Liver (tissue), 9 donors: ENCODE measurements around the gene CCM2. TPM values are rescaled to one million over a fixed set of nuclear protein-coding genes. Genes with fewer than 3 reads are reported as not detected.

Source experiments
- DNase-seq: peaks from one replicate; pipeline ENCODE4 v3.0.0-alpha.2; 2017; ENCODE audit warnings: low spot score
- H3K27ac ChIP-seq, 2 donors: one replicate each; pipeline ENCODE4 v1.7.0; 2013; ENCODE audit warnings: inconsistent platforms in 2 of 2, low read length in 2 of 2, control low read depth in 1 of 2, low read depth in 1 of 2, mild to moderate bottlenecking in 1 of 2
- H3K27me3 ChIP-seq, 4 donors: one replicate each; pipeline versions ENCODE4 v1.6.1 to v1.7.0; 2013; ENCODE audit warnings: low read length in 3 of 4, inconsistent platforms in 1 of 4, mild to moderate bottlenecking in 1 of 4, moderate library complexity in 1 of 4; ENCODE audit not compliant: control insufficient read depth in 4 of 4, insufficient read depth in 4 of 4
- H3K36me3 ChIP-seq, 4 donors: one replicate each; pipeline versions ENCODE4 v1.6.1 to v1.7.0; 2013; ENCODE audit warnings: low read length in 3 of 4, mild to moderate bottlenecking in 3 of 4, low read depth in 1 of 4, moderate library complexity in 1 of 4; ENCODE audit not compliant: control insufficient read depth in 4 of 4, insufficient read depth in 3 of 4
- H3K4me1 ChIP-seq, 4 donors: one replicate each; pipeline versions ENCODE4 v1.6.1 to v1.7.0; 2013; ENCODE audit warnings: low read length in 3 of 4, mild to moderate bottlenecking in 3 of 4, moderate library complexity in 1 of 4; ENCODE audit not compliant: control insufficient read depth in 4 of 4, insufficient read depth in 4 of 4
- H3K4me3 ChIP-seq, 3 donors: one replicate each; pipeline versions ENCODE4 v1.6.1 to v1.7.0; 2013; ENCODE audit warnings: low read length in 3 of 3, control low read depth in 1 of 3, low read depth in 1 of 3, mild to moderate bottlenecking in 1 of 3
- H3K9ac ChIP-seq, 2 donors: one replicate each; pipeline ENCODE4 v1.7.0; 2013; ENCODE audit warnings: low read length in 2 of 2, mild to moderate bottlenecking in 2 of 2, moderate library complexity in 2 of 2, control low read depth in 1 of 2, low read depth in 1 of 2
- H3K9me3 ChIP-seq, 4 donors: one replicate each; pipeline versions ENCODE4 v1.6.1 to v1.7.0; 2013; ENCODE audit warnings: low read length in 3 of 4; ENCODE audit not compliant: control insufficient read depth in 4 of 4
- EGR1 ChIP-seq, 2 donors: IDR thresholded peaks; 2 replicates each; pipeline ENCODE4 v1.6.1; 2016 to 2018; ENCODE audit warnings: antibody characterized with exemption in 2 of 2, low read depth in 2 of 2
- FOXA1 ChIP-seq: IDR thresholded peaks from 2 replicates; pipeline ENCODE4 v1.6.1; 2016; ENCODE audit warnings: antibody characterized with exemption
- GABPA ChIP-seq, 2 donors: IDR thresholded peaks in 1 of 2; conservative IDR thresholded peaks in 1 of 2; 2 replicates each; pipeline ENCODE4 v1.6.1; 2016; ENCODE audit warnings: antibody characterized with exemption in 2 of 2, mild to moderate bottlenecking in 1 of 2, moderate library complexity in 1 of 2
- HNF4A ChIP-seq, 2 donors: conservative IDR thresholded peaks; 2 replicates each; pipeline ENCODE4 v1.6.1; 2016; ENCODE audit warnings: antibody characterized with exemption in 2 of 2, mild to moderate bottlenecking in 2 of 2
- HNF4G ChIP-seq: IDR thresholded peaks from 2 replicates; pipeline ENCODE4 v1.6.1; 2016; ENCODE audit warnings: antibody characterized with exemption
- JUND ChIP-seq, 2 donors: IDR thresholded peaks; 2 replicates each; pipeline ENCODE4 v1.6.1; 2016; ENCODE audit warnings: antibody characterized with exemption in 2 of 2
- MAX ChIP-seq: IDR thresholded peaks from 2 replicates; pipeline ENCODE4 v1.6.1; 2016; ENCODE audit warnings: antibody characterized with exemption
- NR2F2 ChIP-seq: IDR thresholded peaks from 2 replicates; pipeline ENCODE4 v1.6.1; 2016; ENCODE audit warnings: antibody characterized with exemption
- RXRA ChIP-seq, 2 donors: IDR thresholded peaks; 2 replicates each; pipeline ENCODE4 v1.6.1; 2017 to 2018; ENCODE audit warnings: antibody characterized with exemption in 2 of 2, mild to moderate bottlenecking in 1 of 2
- WGBS: extraction: QIAGEN DNeasy Blood & Tissue Kit; methylation state at CpG from one replicate; pipeline ENCODE4 v1.1.7; 2013; 5-methylcytosine and 5-hydroxymethylcytosine counted together
- polyA plus RNA-seq, 2 donors: library from polyadenylated mRNA; stranded (reverse) in 1 of 2; unstranded in 1 of 2; fragments of 200-250 nt in 1 of 2; fragments of >200 nt in 1 of 2; fragmentation: Nextera tagmentation in 1 of 2; extraction: Ambion mirVana in 1 of 2; gene quantifications; one replicate each; pipeline versions ENCODE4 v1.2.1 to v1.2.3, GENCODE V29; 2013 to 2015
- total RNA-seq, 2 donors: library from RNA; depleted of rRNA; stranded (reverse); fragments of >200 nt; gene quantifications; one replicate each; pipeline ENCODE4 v1.2.3, GENCODE V29; 2014
- TF ChIP-seq, protein P1 (sequence below): IDR thresholded peaks from 2 replicates; pipeline ENCODE4 v1.6.1; 2016; ENCODE audit warnings: antibody characterized with exemption, mild to moderate bottlenecking
- TF ChIP-seq, protein P2 (sequence below): IDR thresholded peaks from 2 replicates; pipeline ENCODE4 v1.6.1; 2016; ENCODE audit warnings: antibody characterized with exemption
- TF ChIP-seq, protein P3 (sequence below): fragments of 150-350 bp; IDR thresholded peaks from 2 replicates; pipeline ENCODE4 v1.5.1; 2017; ENCODE audit warnings: improper control_type of control experiment, low read depth, low read length; ENCODE audit not compliant: missing input control
- TF ChIP-seq, protein P4 (sequence below): IDR thresholded peaks from 2 replicates; pipeline ENCODE4 v1.6.1; 2016; ENCODE audit warnings: antibody characterized with exemption
- donor health status: healthy.
- donor health status: healthy.
- donor health status: healthy.
- donor health status: healthy.
- donor health status: healthy.

Gene CCM2
- total and polyA plus RNA-seq, 4 donors: 26.3 to 65.0 (median 47.5) TPM

- H3K4me1 ChIP-seq: peaks cover 0 to 16% (median 13%) of the 10 kb centered on the region in 4 donors
- H3K4me3 ChIP-seq: no peak overlapping the region
Measured at GRCh38 chr7:45001826-45002225, 1.8 kb downstream of the CCM2 start.

DNA sequence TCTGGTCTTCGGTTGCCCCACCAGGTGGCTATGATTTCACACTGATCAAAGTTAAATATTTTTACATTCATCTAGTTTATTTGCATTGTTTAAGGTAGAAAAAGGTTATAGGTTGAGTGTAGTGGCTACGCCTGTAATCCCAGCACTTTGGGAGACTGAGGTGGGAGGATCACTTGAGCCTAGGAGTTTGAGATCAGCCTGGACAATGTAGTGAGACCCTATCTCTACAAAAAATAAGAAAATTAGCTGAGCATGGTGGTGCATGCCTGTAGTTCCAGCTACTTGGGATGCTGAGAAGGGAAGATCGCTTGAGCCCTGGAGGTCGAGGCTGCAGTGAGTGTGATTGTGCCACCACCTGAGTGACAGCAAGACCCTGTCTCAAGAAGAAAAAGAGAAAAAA, 3.8 kb downstream of the CCM2 start:
- WGBS: 96% methylated on average over 4 of the region's 4 CpGs
- Histone ChIP-seq H3K4me3 (no peak overlapping the region), H3K9me3 (no peaks in the 10 kb centered on the region), H3K27me3 (no peaks in the 10 kb centered on the region), H3K9ac (no peak overlapping the region), H3K27ac (no peak overlapping the region), H3K36me3 (peaks cover 0 to 4% (median 0%) of the 10 kb centered on the region in 4 donors), H3K4me1 (peaks cover 0 to 16% (median 13%) of the 10 kb centered on the region in 4 donors)
- DNase-seq: no peak
- TF ChIP-seq GABPA (IDR thresholded peaks at IDR 0.05 in 1 of 2, conservative IDR thresholded peaks at IDR 0.05 in 1 of 2) (no peak), NR2F2 (no peak), HNF4A (conservative IDR thresholded peaks at IDR 0.05) (no peak), RXRA (IDR thresholded peaks at IDR 0.05) (no peak), EGR1 (IDR thresholded peaks at IDR 0.05; ENCODE audit: low read depth in 2 of 2) (no peak), JUND (IDR thresholded peaks at IDR 0.05) (no peak)
- TF ChIP-seq, protein P1, sequence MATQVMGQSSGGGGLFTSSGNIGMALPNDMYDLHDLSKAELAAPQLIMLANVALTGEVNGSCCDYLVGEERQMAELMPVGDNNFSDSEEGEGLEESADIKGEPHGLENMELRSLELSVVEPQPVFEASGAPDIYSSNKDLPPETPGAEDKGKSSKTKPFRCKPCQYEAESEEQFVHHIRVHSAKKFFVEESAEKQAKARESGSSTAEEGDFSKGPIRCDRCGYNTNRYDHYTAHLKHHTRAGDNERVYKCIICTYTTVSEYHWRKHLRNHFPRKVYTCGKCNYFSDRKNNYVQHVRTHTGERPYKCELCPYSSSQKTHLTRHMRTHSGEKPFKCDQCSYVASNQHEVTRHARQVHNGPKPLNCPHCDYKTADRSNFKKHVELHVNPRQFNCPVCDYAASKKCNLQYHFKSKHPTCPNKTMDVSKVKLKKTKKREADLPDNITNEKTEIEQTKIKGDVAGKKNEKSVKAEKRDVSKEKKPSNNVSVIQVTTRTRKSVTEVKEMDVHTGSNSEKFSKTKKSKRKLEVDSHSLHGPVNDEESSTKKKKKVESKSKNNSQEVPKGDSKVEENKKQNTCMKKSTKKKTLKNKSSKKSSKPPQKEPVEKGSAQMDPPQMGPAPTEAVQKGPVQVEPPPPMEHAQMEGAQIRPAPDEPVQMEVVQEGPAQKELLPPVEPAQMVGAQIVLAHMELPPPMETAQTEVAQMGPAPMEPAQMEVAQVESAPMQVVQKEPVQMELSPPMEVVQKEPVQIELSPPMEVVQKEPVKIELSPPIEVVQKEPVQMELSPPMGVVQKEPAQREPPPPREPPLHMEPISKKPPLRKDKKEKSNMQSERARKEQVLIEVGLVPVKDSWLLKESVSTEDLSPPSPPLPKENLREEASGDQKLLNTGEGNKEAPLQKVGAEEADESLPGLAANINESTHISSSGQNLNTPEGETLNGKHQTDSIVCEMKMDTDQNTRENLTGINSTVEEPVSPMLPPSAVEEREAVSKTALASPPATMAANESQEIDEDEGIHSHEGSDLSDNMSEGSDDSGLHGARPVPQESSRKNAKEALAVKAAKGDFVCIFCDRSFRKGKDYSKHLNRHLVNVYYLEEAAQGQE: no peak
- TF ChIP-seq, protein P2, sequence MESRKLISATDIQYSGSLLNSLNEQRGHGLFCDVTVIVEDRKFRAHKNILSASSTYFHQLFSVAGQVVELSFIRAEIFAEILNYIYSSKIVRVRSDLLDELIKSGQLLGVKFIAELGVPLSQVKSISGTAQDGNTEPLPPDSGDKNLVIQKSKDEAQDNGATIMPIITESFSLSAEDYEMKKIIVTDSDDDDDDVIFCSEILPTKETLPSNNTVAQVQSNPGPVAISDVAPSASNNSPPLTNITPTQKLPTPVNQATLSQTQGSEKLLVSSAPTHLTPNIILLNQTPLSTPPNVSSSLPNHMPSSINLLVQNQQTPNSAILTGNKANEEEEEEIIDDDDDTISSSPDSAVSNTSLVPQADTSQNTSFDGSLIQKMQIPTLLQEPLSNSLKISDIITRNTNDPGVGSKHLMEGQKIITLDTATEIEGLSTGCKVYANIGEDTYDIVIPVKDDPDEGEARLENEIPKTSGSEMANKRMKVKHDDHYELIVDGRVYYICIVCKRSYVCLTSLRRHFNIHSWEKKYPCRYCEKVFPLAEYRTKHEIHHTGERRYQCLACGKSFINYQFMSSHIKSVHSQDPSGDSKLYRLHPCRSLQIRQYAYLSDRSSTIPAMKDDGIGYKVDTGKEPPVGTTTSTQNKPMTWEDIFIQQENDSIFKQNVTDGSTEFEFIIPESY: no peak
- TF ChIP-seq, protein P3, sequence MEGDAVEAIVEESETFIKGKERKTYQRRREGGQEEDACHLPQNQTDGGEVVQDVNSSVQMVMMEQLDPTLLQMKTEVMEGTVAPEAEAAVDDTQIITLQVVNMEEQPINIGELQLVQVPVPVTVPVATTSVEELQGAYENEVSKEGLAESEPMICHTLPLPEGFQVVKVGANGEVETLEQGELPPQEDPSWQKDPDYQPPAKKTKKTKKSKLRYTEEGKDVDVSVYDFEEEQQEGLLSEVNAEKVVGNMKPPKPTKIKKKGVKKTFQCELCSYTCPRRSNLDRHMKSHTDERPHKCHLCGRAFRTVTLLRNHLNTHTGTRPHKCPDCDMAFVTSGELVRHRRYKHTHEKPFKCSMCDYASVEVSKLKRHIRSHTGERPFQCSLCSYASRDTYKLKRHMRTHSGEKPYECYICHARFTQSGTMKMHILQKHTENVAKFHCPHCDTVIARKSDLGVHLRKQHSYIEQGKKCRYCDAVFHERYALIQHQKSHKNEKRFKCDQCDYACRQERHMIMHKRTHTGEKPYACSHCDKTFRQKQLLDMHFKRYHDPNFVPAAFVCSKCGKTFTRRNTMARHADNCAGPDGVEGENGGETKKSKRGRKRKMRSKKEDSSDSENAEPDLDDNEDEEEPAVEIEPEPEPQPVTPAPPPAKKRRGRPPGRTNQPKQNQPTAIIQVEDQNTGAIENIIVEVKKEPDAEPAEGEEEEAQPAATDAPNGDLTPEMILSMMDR: no peak

More at GRCh38 chr7:45001826-45002225, 1.8 kb downstream of the CCM2 start:
- 47% methylated on average over 2 of the region's 2 CpGs for whole genome bisulfite sequencing
- DNase-seq: no peak
- peaks cover 0 to 4% (median 0%) of the 10 kb centered on the region in 4 donors for H3K36me3 ChIP-seq
- H3K9me3 ChIP-seq: no peaks in the 10 kb centered on the region
- TF ChIP-seq EGR1 (IDR thresholded peaks at IDR 0.05; ENCODE audit: low read depth in 2 of 2) (no peak), FOXA1 (no peak), GABPA (IDR thresholded peaks at IDR 0.05 in 1 of 2, conservative IDR thresholded peaks at IDR 0.05 in 1 of 2) (no peak), MAX (no peak), HNF4G (no peak)
- TF ChIP-seq, protein P4, sequence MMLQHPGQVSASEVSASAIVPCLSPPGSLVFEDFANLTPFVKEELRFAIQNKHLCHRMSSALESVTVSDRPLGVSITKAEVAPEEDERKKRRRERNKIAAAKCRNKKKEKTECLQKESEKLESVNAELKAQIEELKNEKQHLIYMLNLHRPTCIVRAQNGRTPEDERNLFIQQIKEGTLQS: no peak
- TF ChIP-seq, protein P3: no peak
- TF ChIP-seq, protein P1: no peak
- H3K9ac ChIP-seq: no peak overlapping the region
- no peak overlapping the region for H3K27ac ChIP-seq
- no peaks in the 10 kb centered on the region for H3K27me3 ChIP-seq
